H1 (cell line): ENCODE measurements around the gene ITGA8. TPM values are rescaled to one million over a fixed set of nuclear protein-coding genes. Genes with fewer than 3 reads are reported as not detected.

ENCODE experiments used
- CTCF ChIA-PET: fragments of 300-600 bp; sonication (Branson Sonifier 250); formaldehyde crosslinking; loops from one replicate; lab custom pipeline; 2021; ENCODE audit not compliant: partially characterized antibody; lab: Charles Lee
- POLR2A ChIA-PET: fragments of 300-600 bp; sonication (Branson Sonifier 250); formaldehyde crosslinking; loops from one replicate; lab custom pipeline; 2021; ENCODE audit warnings: inconsistent platforms; ENCODE audit not compliant: partially characterized antibody; lab: Charles Lee
- DNase-seq, 2 experiments: peaks; one replicate each; pipeline versions ENCODE4 v3.0.0 to v3.0.0-alpha.2; 2010 to 2022; ENCODE audit warnings: low spot score in 2 of 2, low read depth in 1 of 2, mixed read lengths in 1 of 2
- FAIRE-seq: peaks from 2 replicates; lab custom pipeline; 2011; peaks lifted over from hg19 to GRCh38; lab: Jason Lieb, UNC
- H2AFZ ChIP-seq: 2 replicates; pipeline ENCODE4 v1.8.1; 2012; ENCODE audit warnings: low read length, inconsistent platforms
- H2AK5ac ChIP-seq: 2 replicates; pipeline ENCODE4 v1.6.1; 2013; ENCODE audit warnings: low read depth, low read length
- H2BK120ac ChIP-seq: replicated peaks from 2 replicates; pipeline ENCODE3; 2013; ENCODE audit warnings: low read depth, low read length, inconsistent platforms
- H2BK12ac ChIP-seq: 2 replicates; pipeline ENCODE4 v1.6.1; 2013; ENCODE audit warnings: low read depth, low read length
- H2BK15ac ChIP-seq: 2 replicates; pipeline ENCODE4 v1.6.1; 2013; ENCODE audit warnings: low read length
- H2BK20ac ChIP-seq: 2 replicates; pipeline ENCODE4 v1.6.1; 2013; ENCODE audit warnings: low read length
- H2BK5ac ChIP-seq: 2 replicates; pipeline ENCODE4 v1.6.1; 2013; ENCODE audit warnings: low read depth, low read length
- H3K14ac ChIP-seq: 2 replicates; pipeline ENCODE4 v1.6.1; 2013; ENCODE audit warnings: inconsistent platforms; ENCODE audit not compliant: insufficient read length
- H3K18ac ChIP-seq: 2 replicates; pipeline ENCODE4 v1.6.1; 2013; ENCODE audit warnings: low read length; ENCODE audit errors: extremely low read depth
- H3K23ac ChIP-seq: 2 replicates; pipeline ENCODE4 v1.6.1; 2013; ENCODE audit warnings: inconsistent platforms; ENCODE audit not compliant: insufficient read length
- H3K23me2 ChIP-seq: 2 replicates; pipeline ENCODE4 v1.6.1; 2013; ENCODE audit warnings: low read depth, low read length
- H3K27ac ChIP-seq: 2 replicates; pipeline ENCODE4 v1.6.1; 2011; ENCODE audit warnings: low read depth, low read length, inconsistent platforms
- H3K27me3 ChIP-seq, 4 experiments: replicated peaks in 1 of 4; 1 replicate in 1 of 4; 2 replicates in 3 of 4; pipeline versions ENCODE4 v1.6.1 to v1.8.1; 2011 to 2013; ENCODE audit warnings: low read length in 3 of 4, mild to moderate bottlenecking in 3 of 4, inconsistent platforms in 2 of 4, mixed read lengths in 2 of 4, moderate library complexity in 1 of 4; ENCODE audit not compliant: control insufficient read depth in 3 of 4, insufficient read depth in 3 of 4; ENCODE audit errors: extremely low read depth in 1 of 4
- H3K36me3 ChIP-seq, 4 experiments: 2 replicates each; pipeline versions ENCODE4 v1.6.1 to v1.8.1; 2011 to 2013; ENCODE audit warnings: mild to moderate bottlenecking in 4 of 4, low read length in 3 of 4, moderate library complexity in 2 of 4, control low read depth in 1 of 4, inconsistent platforms in 1 of 4; ENCODE audit not compliant: insufficient read depth in 4 of 4, control insufficient read depth in 2 of 4
- H3K4ac ChIP-seq: replicated peaks from 2 replicates; pipeline ENCODE3; 2013; ENCODE audit warnings: low read length, low read depth, mixed read lengths, inconsistent platforms; ENCODE audit not compliant: insufficient read length
- H3K4me1 ChIP-seq, 4 experiments: replicated peaks in 1 of 4; 1 replicate in 1 of 4; 2 replicates in 3 of 4; pipeline versions ENCODE4 v1.6.1 to v1.8.1; 2011 to 2013; ENCODE audit warnings: low read length in 3 of 4, inconsistent platforms in 2 of 4, mixed read lengths in 1 of 4; ENCODE audit not compliant: insufficient read depth in 4 of 4, control insufficient read depth in 3 of 4
- H3K4me2 ChIP-seq, 2 experiments: 2 replicates each; pipeline versions ENCODE4 v1.6.1 to v1.8.1; 2011 to 2013; ENCODE audit warnings: low read depth in 2 of 2, low read length in 2 of 2, control low read depth in 1 of 2, inconsistent platforms in 1 of 2, mild to moderate bottlenecking in 1 of 2; ENCODE audit not compliant: insufficient read depth in 1 of 2
- H3K4me3 ChIP-seq, 4 experiments: fragments of 200-600, 300-600 bp in 1 of 4; sonication (generic), shearing (Covaris generic), sonication (Bioruptor Twin) in 1 of 4; 2 replicates each; pipeline versions ENCODE4 v1.5.1 to v1.8.1; 2011 to 2016; ENCODE audit warnings: low read length in 4 of 4, low read depth in 3 of 4, control low read depth in 2 of 4, inconsistent platforms in 2 of 4, mild to moderate bottlenecking in 2 of 4, mixed read lengths in 1 of 4, moderate library complexity in 1 of 4; ENCODE audit not compliant: insufficient read depth in 2 of 4; ENCODE audit errors: extremely low read depth in 1 of 4
- H3K56ac ChIP-seq: replicated peaks from 2 replicates; pipeline ENCODE3; 2013; ENCODE audit warnings: low read depth, mild to moderate bottlenecking, mixed read lengths, low read length, inconsistent platforms; ENCODE audit not compliant: insufficient read length
- H3K79me1 ChIP-seq: 2 replicates; pipeline ENCODE4 v1.6.1; 2013; ENCODE audit warnings: low read depth, low read length, control low read depth
- H3K79me2 ChIP-seq, 2 experiments: 2 replicates each; pipeline versions ENCODE4 v1.6.1 to v1.8.1; 2012 to 2013; ENCODE audit warnings: low read length in 2 of 2, mild to moderate bottlenecking in 2 of 2, inconsistent platforms in 1 of 2; ENCODE audit not compliant: insufficient read depth in 2 of 2, control insufficient read depth in 1 of 2
- H3K9ac ChIP-seq, 4 experiments: replicated peaks in 1 of 4; 1 replicate in 1 of 4; 2 replicates in 3 of 4; pipeline versions ENCODE4 v1.6.1 to v1.8.1; 2011 to 2013; ENCODE audit warnings: low read depth in 3 of 4, low read length in 3 of 4, control low read depth in 2 of 4, mild to moderate bottlenecking in 2 of 4, moderate library complexity in 2 of 4, inconsistent platforms in 1 of 4; ENCODE audit errors: extremely low read depth in 1 of 4
- H3K9me3 ChIP-seq, 2 experiments: 2 replicates each; pipeline versions ENCODE4 v1.6.1 to v1.8.1; 2012 to 2013; ENCODE audit warnings: mild to moderate bottlenecking in 2 of 2, moderate library complexity in 2 of 2, control low read depth in 1 of 2, inconsistent platforms in 1 of 2, low read depth in 1 of 2, low read length in 1 of 2, mixed read lengths in 1 of 2; ENCODE audit not compliant: insufficient read depth in 2 of 2
- H4K20me1 ChIP-seq, 2 experiments: replicated peaks in 1 of 2; 2 replicates each; pipeline versions ENCODE3 to v1.8.1; 2011 to 2013; ENCODE audit warnings: inconsistent platforms in 2 of 2, low read length in 2 of 2, mild to moderate bottlenecking in 1 of 2; ENCODE audit not compliant: insufficient read depth in 2 of 2, control insufficient read depth in 1 of 2
- H4K5ac ChIP-seq: 2 replicates; pipeline ENCODE4 v1.6.1; 2013; ENCODE audit warnings: low read length, low read depth, mixed read lengths, inconsistent platforms; ENCODE audit not compliant: insufficient read length
- H4K8ac ChIP-seq: 2 replicates; pipeline ENCODE4 v1.8.0; 2013; ENCODE audit warnings: mild to moderate bottlenecking, moderate library complexity, low read length, inconsistent platforms; ENCODE audit not compliant: insufficient read depth; ENCODE audit errors: extremely low read depth
- H4K91ac ChIP-seq: replicated peaks from 2 replicates; pipeline ENCODE3; 2013; ENCODE audit warnings: low read length, mixed read lengths, inconsistent platforms; ENCODE audit not compliant: insufficient read length
- ATF2 ChIP-seq: IDR thresholded peaks from 2 replicates; pipeline ENCODE4 v1.6.1; 2012; ENCODE audit warnings: low read length, inconsistent platforms
- ATF3 ChIP-seq: IDR thresholded peaks from 2 replicates; pipeline ENCODE4 v1.6.1; 2011; ENCODE audit warnings: low read depth, mild to moderate bottlenecking, low read length; ENCODE audit not compliant: insufficient read depth
- E2F6 ChIP-seq: IDR thresholded peaks from 2 replicates; pipeline ENCODE4 v1.6.1; 2012; ENCODE audit warnings: inconsistent platforms
- EZH2 ChIP-seq: fragments of 200-600 bp; sonication (generic); IDR thresholded peaks from 2 replicates; pipeline ENCODE4 v1.7.1; 2012; ENCODE audit warnings: low read depth, mild to moderate bottlenecking, moderate library complexity, low read length, inconsistent platforms; ENCODE audit not compliant: severe bottlenecking
- JUN ChIP-seq: IDR thresholded peaks from 2 replicates; pipeline ENCODE4 v1.6.1; 2011; ENCODE audit warnings: low read depth, mild to moderate bottlenecking, improper control_type of control experiment, low read length
- POLR2A ChIP-seq, 2 experiments: IDR thresholded peaks; 1 replicate in 1 of 2; 2 replicates in 1 of 2; pipeline ENCODE4 v1.6.1; 2011; ENCODE audit warnings: low read depth in 2 of 2, low read length in 2 of 2, mild to moderate bottlenecking in 2 of 2; ENCODE audit errors: control extremely low read depth in 1 of 2
- POLR2AphosphoS5 ChIP-seq: IDR thresholded peaks from 2 replicates; pipeline ENCODE4 v1.6.1; 2011; ENCODE audit warnings: low read depth, low read length
- POU5F1 ChIP-seq: IDR thresholded peaks from 2 replicates; pipeline ENCODE4 v1.6.1; 2011; ENCODE audit warnings: low read depth, mild to moderate bottlenecking, low read length, moderate library complexity
- RNF2 ChIP-seq: fragments of 200-900, 300-1000 bp; sonication (generic); IDR thresholded peaks from 2 replicates; pipeline ENCODE4 v1.7.1; 2016; ENCODE audit warnings: borderline replicate concordance, low read depth, mild to moderate bottlenecking, antibody characterized with exemption, low read length; ENCODE audit not compliant: poor library complexity, severe bottlenecking; ENCODE audit errors: missing control alignments
- SIRT6 ChIP-seq: IDR thresholded peaks from one replicate; pipeline ENCODE4 v1.7.1; 2012; ENCODE audit warnings: low read length, inconsistent platforms
- SP4 ChIP-seq: IDR thresholded peaks from 2 replicates; pipeline ENCODE4 v1.6.1; 2012; ENCODE audit warnings: low read length, inconsistent platforms
- ZNF274 ChIP-seq: IDR thresholded peaks from 2 replicates; pipeline ENCODE4 v1.7.0; 2012; ENCODE audit warnings: low read length, borderline replicate concordance; ENCODE audit errors: extremely low read depth
- WGBS, 2 experiments: shearing (Covaris generic) in 1 of 2; methylation state at CpG; one replicate each; pipeline versions ENCODE4 v1.1.6 to v1.1.7; 2013 to 2015; ENCODE audit warnings: low lambda C conversion rate in 2 of 2, mixed read lengths in 2 of 2, inconsistent platforms in 1 of 2, low coverage in 1 of 2, missing lambda C conversion rate in 1 of 2; ENCODE audit not compliant: insufficient replicate concordance in 2 of 2, insufficient coverage in 1 of 2, insufficient read length in 1 of 2; ENCODE audit errors: extremely low coverage in 1 of 2, missing lambda C conversion rate in 1 of 2; 5-methylcytosine and 5-hydroxymethylcytosine counted together
- polyA plus RNA-seq, 7 experiments: library from polyadenylated mRNA; depleted of rRNA in 3 of 7; stranded (reverse) in 5 of 7; unstranded in 2 of 7; fragments of >200 nt in 5 of 7; fragments of 200-250 nt in 2 of 7; gene quantifications; 1 replicate in 5 of 7; 2 replicates in 1 of 7; 4 replicates in 1 of 7; pipeline versions ENCODE4 v1.2.1 to v1.2.3, GENCODE V29; 2011 to 2013; ENCODE audit warnings: missing spikeins in 2 of 7, mixed read lengths in 2 of 7
- total RNA-seq: library from RNA; stranded (reverse); fragmentation: NEBNext Ultra II Directional; extraction: Animal tissue kit (Norgen Biotek cat#: 25700); gene quantifications from 2 replicates; pipeline ENCODE4 v1.2.1, GENCODE V29; 2021

Gene ITGA8
- total and polyA plus RNA-seq, 2 of the 8 experiments (the other 6 are each of a cell fraction or from before 2014, with no cell fraction given) = not detected

- no peak for FAIRE-seq
- H3K4me1 ChIP-seq = no peaks in the 10 kb centered on the region
- no peak overlapping the region for H2BK20ac ChIP-seq
- no peak overlapping the region for H2BK5ac ChIP-seq
- H4K20me1 ChIP-seq = no peaks in the 10 kb centered on the region
- H2AFZ ChIP-seq = no peak overlapping the region
- peaks cover 0 to 10% of the 10 kb centered on the region in 2 experiments; a peak in 1 of 4 replicates for H3K9me3 ChIP-seq
- no peak overlapping the region for H2AK5ac ChIP-seq
- no peaks in the 10 kb centered on the region for H3K79me1 ChIP-seq
- no peak overlapping the region for H3K27ac ChIP-seq
- DNase-seq = no peak
- H2BK120ac ChIP-seq = no peak overlapping the region
- no peak overlapping the region for H4K8ac ChIP-seq
- H3K9ac ChIP-seq = no peak overlapping the region
- no peak overlapping the region for H3K14ac ChIP-seq
- H3K23me2 ChIP-seq = no peaks in the 10 kb centered on the region
- no peak overlapping the region for H3K23ac ChIP-seq
- WGBS, 2 experiments = 84% methylated on average over 4 of the region's 4 CpGs; no CpG with 5 or more reads in 1 of the 2 experiments
- no peak overlapping the region for H3K4me3 ChIP-seq
- H4K5ac ChIP-seq = no peak overlapping the region
- H3K4me2 ChIP-seq = no peak overlapping the region
- H2BK12ac ChIP-seq = no peak overlapping the region
- no peaks in the 10 kb centered on the region for H3K36me3 ChIP-seq
- H3K18ac ChIP-seq = no peak overlapping the region
- ChIA-PET POLR2A (no interaction called here), CTCF (interaction anchor here (0.8 to 1.1 kb wide), 3 partner anchors 13 to 63 kb away, joined by 3 to 4 read pairs (median 3); no protein-coding TSS in a partner anchor)
- H3K56ac ChIP-seq = no peak overlapping the region
- no peak overlapping the region for H4K91ac ChIP-seq
- no peaks in the 10 kb centered on the region for H3K79me2 ChIP-seq
- H2BK15ac ChIP-seq = no peak overlapping the region
- H3K4ac ChIP-seq = no peak overlapping the region
- no peaks in the 10 kb centered on the region for H3K27me3 ChIP-seq
- no peak for TF ChIP-seq ZNF274
- no peak for TF ChIP-seq ATF3
- no peak for TF ChIP-seq POLR2A (IDR thresholded peaks at IDR 0.05; ENCODE audit: control extremely low read depth in 1 of 2, low read depth in 2 of 2, low read length in 2 of 2)
- no peak for TF ChIP-seq ATF2
- no peak for TF ChIP-seq SP4
- no peak for TF ChIP-seq POLR2AphosphoS5
- no peak for TF ChIP-seq POU5F1
- TF ChIP-seq SIRT6 = no peak
- TF ChIP-seq JUN = no peak
- TF ChIP-seq RNF2 = no peak
- TF ChIP-seq E2F6 = no peak
- no peak for TF ChIP-seq EZH2
Measured at GRCh38 chr10:15579605-15580004, 140.1 kb downstream of the ITGA8 start.
